ENCODE measurements around the gene GORASP1.

Gene GORASP1

GRCh38 chr3:39132096-39133092 is 25.0 kb upstream of the GORASP1 start:
- no peak overlapping the region for H3K27ac ChIP-seq (ENCODE audit: low read depth, low read length, severe bottlenecking)
- no peaks in the 10 kb centered on the region for H3K9me3 ChIP-seq (ENCODE audit: control insufficient read depth, low read length)
- H3K4me1 ChIP-seq (ENCODE audit: control insufficient read depth, insufficient read depth, low read length, poor library complexity, severe bottlenecking), result peaks cover 5% of the 10 kb centered on the region
- no peak overlapping the region for H3K4me3 ChIP-seq (ENCODE audit: extremely low read depth, insufficient read depth, low read length, poor library complexity, severe bottlenecking)
- H3K36me3 ChIP-seq (ENCODE audit: control insufficient read depth, insufficient read depth, low read length), result no peaks in the 10 kb centered on the region
- WGBS, 2 experiments (ENCODE audit: insufficient coverage in 2 of 2), result 90 to 93% methylated on average over 10 of the region's 11 CpGs

GRCh38 chr3:39130693-39131265 is 23.4 kb upstream of the GORASP1 start:
- peaks cover 19% of the 10 kb centered on the region for H3K4me1 ChIP-seq (ENCODE audit: control insufficient read depth, insufficient read depth, low read length, poor library complexity, severe bottlenecking)
- H3K4me3 ChIP-seq (ENCODE audit: extremely low read depth, insufficient read depth, low read length, poor library complexity, severe bottlenecking), result no peak overlapping the region
- 100% methylated on average over 1 of the region's 3 CpGs for WGBS, 2 experiments (ENCODE audit: insufficient coverage in 2 of 2)
- no peaks in the 10 kb centered on the region for H3K36me3 ChIP-seq (ENCODE audit: control insufficient read depth, insufficient read depth, low read length)
- no peaks in the 10 kb centered on the region for H3K9me3 ChIP-seq (ENCODE audit: control insufficient read depth, low read length)
- H3K27ac ChIP-seq (ENCODE audit: low read depth, low read length, severe bottlenecking), result no peak overlapping the region

GRCh38 chr3:39130026-39130425 is 22.6 kb upstream of the GORASP1 start:
- 91 to 93% methylated on average over 3 to 6 of the region's 6 CpGs for WGBS, 2 experiments (ENCODE audit: insufficient coverage in 2 of 2)
- peaks cover 20% of the 10 kb centered on the region for H3K4me1 ChIP-seq (ENCODE audit: control insufficient read depth, insufficient read depth, low read length, poor library complexity, severe bottlenecking)
- no peaks in the 10 kb centered on the region for H3K36me3 ChIP-seq (ENCODE audit: control insufficient read depth, insufficient read depth, low read length)
- no peak overlapping the region for H3K27ac ChIP-seq (ENCODE audit: low read depth, low read length, severe bottlenecking)
- H3K9me3 ChIP-seq (ENCODE audit: control insufficient read depth, low read length), result no peaks in the 10 kb centered on the region
- no peak overlapping the region for H3K4me3 ChIP-seq (ENCODE audit: extremely low read depth, insufficient read depth, low read length, poor library complexity, severe bottlenecking)

DNA sequence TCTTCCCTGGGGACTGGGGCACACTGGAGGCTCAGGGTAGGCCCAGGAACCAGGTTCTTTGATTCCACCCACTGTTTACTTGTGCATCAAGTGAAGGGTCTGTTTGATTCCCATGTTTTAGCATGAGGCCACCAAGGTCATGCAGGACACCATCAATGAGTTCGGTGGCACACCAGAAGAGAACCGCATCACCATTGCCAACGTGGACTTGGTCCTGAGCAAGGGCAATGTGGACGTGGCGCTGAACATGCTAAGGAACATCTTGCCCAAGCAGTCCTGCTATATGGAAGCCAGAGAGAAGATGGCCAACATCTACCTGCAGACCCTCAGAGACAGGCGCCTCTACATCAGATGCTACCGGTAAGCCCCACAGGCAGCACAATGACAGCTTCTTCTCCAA is 21.5 kb upstream of the GORASP1 start:
- Histone ChIP-seq H3K4me3 (ENCODE audit: extremely low read depth, insufficient read depth, low read length, poor library complexity, severe bottlenecking) (no peak overlapping the region), H3K27ac (ENCODE audit: low read depth, low read length, severe bottlenecking) (no peak overlapping the region), H3K4me1 (ENCODE audit: control insufficient read depth, insufficient read depth, low read length, poor library complexity, severe bottlenecking) (peaks cover 20% of the 10 kb centered on the region), H3K9me3 (ENCODE audit: control insufficient read depth, low read length) (no peaks in the 10 kb centered on the region), H3K36me3 (ENCODE audit: control insufficient read depth, insufficient read depth, low read length) (no peaks in the 10 kb centered on the region)
- WGBS, 2 experiments (ENCODE audit: insufficient coverage in 2 of 2), result 88 to 93% methylated on average over 5 to 7 of the region's 7 CpGs

DNA sequence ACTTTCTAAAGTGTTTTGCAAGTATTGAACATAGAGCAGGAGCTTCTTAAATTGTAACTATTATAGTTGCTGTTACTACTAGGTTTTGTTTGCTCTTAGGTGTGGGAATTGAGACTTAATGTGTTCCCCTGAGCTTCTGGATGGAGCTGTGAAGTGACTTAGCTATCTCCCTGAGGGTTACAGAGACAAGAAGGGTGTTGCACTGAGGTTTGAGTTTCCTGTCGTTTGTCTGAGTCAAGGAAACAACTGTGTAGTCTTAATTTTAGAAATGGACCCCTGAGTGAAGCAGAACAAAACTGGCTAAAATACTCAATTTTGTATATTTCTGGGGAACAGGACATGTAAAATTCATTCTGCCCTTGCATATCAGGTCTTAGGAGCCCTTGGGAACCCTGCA is 20.5 kb upstream of the GORASP1 start:
- no CpG with 5 or more reads among the region's 1 CpG for WGBS, 2 experiments (ENCODE audit: insufficient coverage in 2 of 2)
- Histone ChIP-seq H3K4me1 (ENCODE audit: control insufficient read depth, insufficient read depth, low read length, poor library complexity, severe bottlenecking) (peaks cover 20% of the 10 kb centered on the region), H3K27ac (ENCODE audit: low read depth, low read length, severe bottlenecking) (no peak overlapping the region), H3K36me3 (ENCODE audit: control insufficient read depth, insufficient read depth, low read length) (no peaks in the 10 kb centered on the region), H3K9me3 (ENCODE audit: control insufficient read depth, low read length) (no peaks in the 10 kb centered on the region), H3K4me3 (ENCODE audit: extremely low read depth, insufficient read depth, low read length, poor library complexity, severe bottlenecking) (no peak overlapping the region)

- no peak overlapping the region for H3K27ac ChIP-seq (ENCODE audit: low read depth, low read length, severe bottlenecking)
- no peaks in the 10 kb centered on the region for H3K36me3 ChIP-seq (ENCODE audit: control insufficient read depth, insufficient read depth, low read length)
- no peak overlapping the region for H3K4me3 ChIP-seq (ENCODE audit: extremely low read depth, insufficient read depth, low read length, poor library complexity, severe bottlenecking)
- H3K9me3 ChIP-seq (ENCODE audit: control insufficient read depth, low read length), result no peaks in the 10 kb centered on the region
- H3K4me1 ChIP-seq (ENCODE audit: control insufficient read depth, insufficient read depth, low read length, poor library complexity, severe bottlenecking), result peaks cover 20% of the 10 kb centered on the region
- WGBS, 2 experiments (ENCODE audit: insufficient coverage in 2 of 2), result 73 to 77% methylated on average over 5 to 6 of the region's 7 CpGs
These were observed 20.0 kb upstream of the GORASP1 start for GRCh38 chr3:39127269-39127907.

DNA sequence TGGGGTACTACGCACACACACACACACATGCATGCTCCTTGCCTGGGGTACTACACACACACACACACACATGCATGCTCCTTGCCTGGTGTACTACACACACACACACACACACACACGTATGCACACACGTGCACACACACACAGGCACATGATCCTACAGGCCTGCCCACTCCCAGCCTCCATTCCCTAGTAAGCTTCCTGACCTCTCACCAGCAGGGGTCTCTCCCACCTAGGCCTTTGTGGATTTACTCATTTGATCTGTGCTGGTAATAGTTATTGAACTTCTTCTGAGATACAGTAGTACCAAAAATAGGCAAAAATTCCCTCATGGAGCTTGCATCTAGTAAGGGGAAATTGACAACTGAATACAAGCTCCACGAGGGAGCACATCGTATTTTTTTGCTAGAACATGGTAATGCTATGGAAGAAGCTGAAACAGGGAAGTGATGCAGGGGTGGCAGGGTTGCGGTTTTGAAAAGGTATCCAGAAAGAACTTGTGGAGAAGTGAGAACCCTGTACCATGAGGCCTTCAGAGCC is 19.2 kb upstream of the GORASP1 start:
- H3K4me3 ChIP-seq (ENCODE audit: extremely low read depth, insufficient read depth, low read length, poor library complexity, severe bottlenecking), result no peak overlapping the region
- H3K9me3 ChIP-seq (ENCODE audit: control insufficient read depth, low read length), result no peaks in the 10 kb centered on the region
- H3K4me1 ChIP-seq (ENCODE audit: control insufficient read depth, insufficient read depth, low read length, poor library complexity, severe bottlenecking), result peaks cover 20% of the 10 kb centered on the region
- H3K27ac ChIP-seq (ENCODE audit: low read depth, low read length, severe bottlenecking), result no peak overlapping the region
- 61 to 69% methylated on average over 4 to 5 of the region's 6 CpGs for WGBS, 2 experiments (ENCODE audit: insufficient coverage in 2 of 2)
- H3K36me3 ChIP-seq (ENCODE audit: control insufficient read depth, insufficient read depth, low read length), result no peaks in the 10 kb centered on the region

- 82 to 83% methylated on average over 10 to 12 of the region's 12 CpGs for WGBS, 2 experiments (ENCODE audit: insufficient coverage in 2 of 2)
- Histone ChIP-seq H3K27ac (ENCODE audit: low read depth, low read length, severe bottlenecking) (peak overlapping the region; percentile 49), H3K36me3 (ENCODE audit: control insufficient read depth, insufficient read depth, low read length) (no peaks in the 10 kb centered on the region), H3K4me1 (ENCODE audit: control insufficient read depth, insufficient read depth, low read length, poor library complexity, severe bottlenecking) (peaks cover 20% of the 10 kb centered on the region), H3K4me3 (ENCODE audit: extremely low read depth, insufficient read depth, low read length, poor library complexity, severe bottlenecking) (no peak overlapping the region), H3K9me3 (ENCODE audit: control insufficient read depth, low read length) (no peaks in the 10 kb centered on the region)
These were observed 18.5 kb upstream of the GORASP1 start for GRCh38 chr3:39125841-39126500.

DNA sequence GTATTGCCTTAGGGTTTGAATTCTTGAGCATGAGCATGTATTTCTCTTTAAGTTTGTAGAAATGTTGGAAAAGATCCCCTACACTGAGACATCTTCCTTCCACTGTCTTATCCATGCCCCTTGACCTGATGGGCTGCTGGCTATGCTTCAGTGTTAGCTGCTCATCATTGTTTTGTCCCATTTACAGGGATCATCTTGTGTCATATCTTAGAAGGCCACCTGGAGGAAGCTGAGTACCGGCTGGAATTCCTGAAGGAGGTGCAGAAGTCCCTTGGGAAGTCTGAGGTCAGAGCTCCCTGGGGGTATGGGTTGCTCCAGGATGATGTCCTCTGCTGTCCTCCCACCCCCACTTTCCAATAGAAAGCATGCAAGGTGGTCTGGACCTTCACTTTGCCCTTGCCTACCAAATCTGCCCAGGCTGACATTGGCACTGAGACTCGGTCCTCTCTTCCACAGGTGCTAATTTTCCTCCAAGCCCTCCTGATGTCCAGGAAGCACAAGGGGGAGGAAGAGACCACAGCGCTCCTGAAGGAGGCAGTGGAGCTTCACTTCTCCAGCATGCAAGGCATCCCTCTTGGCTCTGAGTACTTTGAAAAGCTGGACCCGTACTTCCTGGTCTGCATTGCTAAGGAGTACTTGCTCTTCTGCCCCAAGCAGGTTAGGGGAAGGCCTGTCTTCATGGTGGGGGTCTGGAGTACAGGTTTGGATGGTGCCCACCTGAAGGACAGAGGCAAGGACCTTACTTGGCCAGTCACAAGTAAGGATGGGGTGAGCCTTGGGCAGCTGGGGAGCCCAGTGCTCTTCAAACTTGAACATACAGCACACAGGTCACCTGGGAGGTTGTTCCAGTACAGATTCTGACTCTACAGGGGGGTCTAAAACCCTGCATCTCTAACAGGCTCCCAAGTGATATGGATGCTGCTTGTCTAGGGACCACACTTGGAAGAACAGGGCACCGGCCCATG is 17.7 kb upstream of the GORASP1 start:
- peaks cover 20% of the 10 kb centered on the region for H3K4me1 ChIP-seq (ENCODE audit: control insufficient read depth, insufficient read depth, low read length, poor library complexity, severe bottlenecking)
- 72 to 77% methylated on average over 4 to 5 of the region's 5 CpGs for WGBS, 2 experiments (ENCODE audit: insufficient coverage in 2 of 2)
- no peaks in the 10 kb centered on the region for H3K36me3 ChIP-seq (ENCODE audit: control insufficient read depth, insufficient read depth, low read length)
- no peaks in the 10 kb centered on the region for H3K9me3 ChIP-seq (ENCODE audit: control insufficient read depth, low read length)
- H3K27ac ChIP-seq (ENCODE audit: low read depth, low read length, severe bottlenecking), result no peak overlapping the region
- H3K4me3 ChIP-seq (ENCODE audit: extremely low read depth, insufficient read depth, low read length, poor library complexity, severe bottlenecking), result no peak overlapping the region

Data from mesodermal cell (in vitro differentiated cells).